DOHH2 (cell line): ENCODE measurements around the gene PTMS.

Experiments
- EZH2phosphoT487 ChIP-seq: fragments of 200-600 bp; sonication (generic); IDR thresholded peaks from 2 replicates; pipeline ENCODE4 v1.6.1; 2017; ENCODE audit warnings: borderline replicate concordance, mild to moderate bottlenecking, antibody characterized with exemption, low read length, moderate library complexity, mixed read lengths
- TF ChIP-seq, protein P1 (sequence below): fragments of 200-600 bp; sonication (generic); IDR thresholded peaks from one replicate; pipeline ENCODE4 v1.5.1; 2014; ENCODE audit warnings: antibody characterized with exemption, mild to moderate bottlenecking, low read depth, low read length; ENCODE audit not compliant: poor library complexity, severe bottlenecking

DNA sequence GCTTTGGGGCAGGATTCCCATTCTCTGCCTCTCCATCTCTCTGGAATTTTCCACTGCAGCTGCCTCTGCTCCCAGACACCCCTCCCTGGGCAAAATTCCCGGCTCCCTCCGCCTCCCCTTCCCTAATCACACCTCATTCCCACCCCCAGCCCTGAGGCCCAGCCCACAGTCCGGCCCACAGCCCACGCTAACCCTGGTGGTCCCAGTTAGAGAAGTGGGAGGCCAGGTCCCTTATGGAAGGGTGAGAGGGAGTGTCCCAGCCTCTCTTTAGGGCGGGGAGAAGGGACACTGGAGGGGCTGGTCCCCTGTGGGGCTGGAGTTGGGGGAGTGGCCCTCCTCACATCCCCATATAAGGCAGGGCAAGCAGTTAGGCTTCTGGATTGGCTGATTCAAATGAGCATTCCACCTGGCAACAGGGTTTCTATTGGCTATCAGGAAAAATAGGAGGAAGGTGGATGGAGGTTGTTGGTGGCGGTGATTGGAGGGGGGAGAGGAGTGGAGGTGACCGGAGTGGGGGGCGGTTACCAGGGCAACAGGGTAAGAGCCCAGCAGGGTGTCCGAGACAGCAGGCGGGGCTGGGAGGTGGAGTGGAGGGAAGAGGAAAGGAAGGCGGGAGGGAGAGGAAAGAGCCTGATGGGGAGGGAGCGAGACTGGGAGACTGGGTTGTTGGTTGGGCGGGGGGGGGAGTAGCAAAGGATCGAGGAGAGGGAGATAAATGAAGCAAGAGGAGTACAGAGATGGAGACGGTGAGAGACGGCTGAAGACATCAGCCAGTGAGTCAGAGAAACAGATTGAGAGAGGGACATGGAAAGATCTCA, 1.9 kb upstream of the PTMS start:
- TF ChIP-seq, protein P1, sequence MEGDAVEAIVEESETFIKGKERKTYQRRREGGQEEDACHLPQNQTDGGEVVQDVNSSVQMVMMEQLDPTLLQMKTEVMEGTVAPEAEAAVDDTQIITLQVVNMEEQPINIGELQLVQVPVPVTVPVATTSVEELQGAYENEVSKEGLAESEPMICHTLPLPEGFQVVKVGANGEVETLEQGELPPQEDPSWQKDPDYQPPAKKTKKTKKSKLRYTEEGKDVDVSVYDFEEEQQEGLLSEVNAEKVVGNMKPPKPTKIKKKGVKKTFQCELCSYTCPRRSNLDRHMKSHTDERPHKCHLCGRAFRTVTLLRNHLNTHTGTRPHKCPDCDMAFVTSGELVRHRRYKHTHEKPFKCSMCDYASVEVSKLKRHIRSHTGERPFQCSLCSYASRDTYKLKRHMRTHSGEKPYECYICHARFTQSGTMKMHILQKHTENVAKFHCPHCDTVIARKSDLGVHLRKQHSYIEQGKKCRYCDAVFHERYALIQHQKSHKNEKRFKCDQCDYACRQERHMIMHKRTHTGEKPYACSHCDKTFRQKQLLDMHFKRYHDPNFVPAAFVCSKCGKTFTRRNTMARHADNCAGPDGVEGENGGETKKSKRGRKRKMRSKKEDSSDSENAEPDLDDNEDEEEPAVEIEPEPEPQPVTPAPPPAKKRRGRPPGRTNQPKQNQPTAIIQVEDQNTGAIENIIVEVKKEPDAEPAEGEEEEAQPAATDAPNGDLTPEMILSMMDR: no peak
- TF ChIP-seq EZH2phosphoT487: no peak
